NCI-H1105 treated with DMSO at 0.1 percent for 48 hours (cell line): ENCODE measurements around the gene PROX2.

Source experiments
- DNase-seq: peaks from one replicate; lab custom pipeline; 2025; lab: John Stamatoyannopoulos, UW

The PROX2 gene

GRCh38 chr14:74875204-74875603, 741 bp downstream of the PROX2 start:
- no peak for DNase-seq

- no peak for DNase-seq
These were observed 4.1 kb downstream of the PROX2 start for GRCh38 chr14:74871819-74872218.

GRCh38 chr14:74868739-74869138, 7.2 kb downstream of the PROX2 start:
- DNase-seq, result no peak

GRCh38 chr14:74867673-74868072, 8.3 kb downstream of the PROX2 start:
- no peak for DNase-seq

- DNase-seq, result no peak
These were observed 9.1 kb downstream of the PROX2 start for GRCh38 chr14:74866708-74867389.

GRCh38 chr14:74865156-74865555, 10.8 kb downstream of the PROX2 start:
- no peak for DNase-seq

- DNase-seq, result no peak
These were observed 11.7 kb downstream of the PROX2 start for GRCh38 chr14:74864198-74864597.

GRCh38 chr14:74863274-74863673, 12.7 kb downstream of the PROX2 start:
- DNase-seq, result no peak

GRCh38 chr14:74861734-74862090, 14.2 kb downstream of the PROX2 start:
- DNase-seq, result no peak

- DNase-seq, result peak; percentile 76
These were observed 14.8 kb downstream of the PROX2 start for GRCh38 chr14:74860899-74861733.

- DNase-seq, result no peak
These were observed 16.0 kb downstream of the PROX2 start for GRCh38 chr14:74859757-74860552.

- DNase-seq, result no peak
These were observed 17.9 kb downstream of the PROX2 start for GRCh38 chr14:74858022-74858421.

- no peak for DNase-seq
These were observed 19.6 kb downstream of the PROX2 start for GRCh38 chr14:74856366-74856765.

GRCh38 chr14:74855945-74856344, 20.0 kb downstream of the PROX2 start:
- DNase-seq, result no peak

- no peak for DNase-seq
These were observed 20.9 kb downstream of the PROX2 start for GRCh38 chr14:74855021-74855420.

- DNase-seq, result no peak
These were observed 22.4 kb downstream of the PROX2 start for GRCh38 chr14:74853581-74853980.

- DNase-seq, result no peak
These were observed 22.9 kb downstream of the PROX2 start for GRCh38 chr14:74852922-74853530.

- DNase-seq, result no peak
These were observed 27.2 kb downstream of the PROX2 start for GRCh38 chr14:74848768-74849167.

GRCh38 chr14:74846968-74847665, 28.8 kb downstream of the PROX2 start:
- no peak for DNase-seq

- no peak for DNase-seq
These were observed 29.8 kb downstream of the PROX2 start for GRCh38 chr14:74846168-74846567.

GRCh38 chr14:74843653-74844052, 32.3 kb downstream of the PROX2 start:
- DNase-seq, result no peak
